Middle frontal gyrus (tissue), 1 donor: ENCODE data around the gene HOXD13.

ENCODE experiments used
- DNase-seq: peaks from one replicate; pipeline ENCODE4 v3.0.0-alpha.2; 2015; ENCODE audit warnings: low spot score; ENCODE audit errors: extremely low spot score

The HOXD13 gene

DNA sequence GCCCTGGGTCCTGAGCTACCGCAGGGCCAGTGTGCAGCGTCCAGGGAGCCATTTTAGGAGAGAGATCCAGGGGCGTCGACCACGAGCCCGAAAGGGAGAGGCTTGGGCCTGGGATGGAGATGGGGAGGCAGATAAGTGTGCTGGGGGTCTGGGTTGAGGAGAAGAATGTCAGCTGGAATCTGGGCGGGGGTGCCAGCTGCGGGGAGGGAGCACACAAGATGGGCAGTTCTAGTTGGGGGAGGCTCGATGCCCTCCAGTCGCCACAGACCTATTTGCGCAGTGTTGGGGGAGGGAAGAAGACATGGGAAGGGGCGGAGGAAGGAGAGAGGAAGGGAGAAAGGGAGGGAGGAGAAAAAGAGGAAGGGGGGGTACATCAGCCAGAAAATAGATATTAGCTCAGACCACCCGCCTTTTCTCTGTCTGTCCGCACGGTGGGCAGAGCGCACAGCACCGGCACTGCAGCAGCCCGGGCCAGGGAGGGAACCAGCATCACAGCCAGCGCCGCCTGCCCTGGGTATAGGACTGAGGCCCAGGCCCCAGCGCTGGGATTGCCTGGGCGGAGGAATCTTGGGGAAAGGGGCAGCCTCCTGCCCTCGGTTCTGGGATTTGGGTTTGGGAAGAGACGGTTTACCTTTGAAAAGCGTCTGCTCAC is 12.7 kb downstream of the HOXD13 start:
- no peak for DNase-seq

DNA sequence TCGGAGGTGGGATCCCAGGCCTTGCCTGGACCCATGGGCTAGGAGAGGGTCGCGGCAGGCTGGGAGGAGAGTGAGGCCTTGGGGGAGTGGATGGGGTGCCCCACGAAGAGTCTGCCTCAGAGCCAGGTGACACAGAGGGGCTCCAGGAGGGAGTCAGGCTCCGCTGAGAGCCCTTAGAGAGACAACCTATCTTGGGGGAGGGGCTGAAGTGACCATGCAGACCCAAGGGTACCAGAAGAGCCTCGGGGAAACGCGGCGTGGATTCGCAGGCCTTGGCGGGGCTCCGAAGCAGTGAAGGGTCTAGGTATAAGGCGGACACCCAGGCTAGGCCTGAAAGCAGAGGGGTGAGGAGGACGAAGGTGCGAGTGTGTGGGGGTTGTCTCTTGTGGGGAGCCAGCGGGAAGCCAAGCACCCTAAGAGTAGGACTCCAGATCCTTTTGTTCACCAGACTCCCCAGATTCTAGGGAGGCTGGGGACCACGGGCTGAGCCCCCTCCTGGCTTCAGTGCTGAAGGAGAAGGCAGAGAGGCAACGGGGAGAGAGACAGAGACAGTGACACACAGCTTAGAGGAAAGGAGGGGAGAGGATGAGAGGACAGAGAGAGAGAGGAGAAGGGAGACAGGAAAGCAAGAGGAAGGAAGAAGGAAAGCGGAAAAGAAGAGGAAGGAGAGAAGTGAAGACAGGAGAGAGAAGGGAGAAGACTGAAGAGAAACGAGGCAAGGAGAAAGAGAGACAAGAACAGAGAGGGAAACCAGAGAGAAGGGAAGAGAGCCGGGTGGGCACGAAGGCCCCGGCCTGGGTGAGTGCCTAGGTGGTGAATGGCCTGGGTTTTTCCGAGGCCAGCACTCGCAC is 13.4 kb downstream of the HOXD13 start:
- no peak for DNase-seq

GRCh38 chr2:176106581-176107539 is 14.3 kb downstream of the HOXD13 start, which contains the start of gene HOXD11:
Gene HOXD11, plus strand, starts transcription at chr2:176107280. Its CDS starts 76 bp downstream, at chr2:176107356.
- no peak for DNase-seq

- no peak for DNase-seq
These were observed 15.2 kb downstream of the HOXD13 start for GRCh38 chr2:176107731-176108181.

DNA sequence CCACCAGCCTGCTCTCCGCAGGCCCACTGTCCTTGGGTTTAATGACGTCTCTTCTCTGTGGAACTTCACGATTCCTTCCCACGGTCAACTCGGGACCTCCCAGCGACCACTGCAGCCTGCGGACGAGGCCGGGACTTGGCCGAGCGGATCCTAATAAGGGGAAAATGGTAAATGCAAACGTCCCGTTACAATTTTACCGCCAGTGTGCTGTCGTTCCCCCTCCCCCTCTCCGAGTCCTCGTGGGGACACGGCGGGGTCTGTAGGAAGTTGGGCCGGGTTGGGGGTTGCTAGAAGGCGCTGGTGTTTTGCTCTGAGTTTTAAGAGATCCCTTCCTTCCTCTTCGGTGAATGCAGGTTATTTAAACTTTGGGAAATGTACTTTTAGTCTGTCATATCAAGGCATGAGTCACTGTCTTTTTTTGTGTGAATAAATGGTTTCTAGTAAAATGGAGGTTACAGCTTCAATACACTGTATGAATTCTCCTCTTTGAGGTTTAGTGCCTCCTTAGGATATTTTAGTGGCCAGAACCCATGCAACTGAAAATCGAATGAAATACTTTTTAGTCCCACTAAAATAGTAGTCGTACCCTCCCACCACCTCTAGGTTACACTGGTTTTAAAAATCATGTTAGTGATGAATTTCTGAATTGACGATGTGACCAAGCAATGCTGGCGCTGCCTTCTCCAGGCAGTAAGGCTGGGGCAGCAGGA is 16.8 kb downstream of the HOXD13 start:
- no peak for DNase-seq

DNA sequence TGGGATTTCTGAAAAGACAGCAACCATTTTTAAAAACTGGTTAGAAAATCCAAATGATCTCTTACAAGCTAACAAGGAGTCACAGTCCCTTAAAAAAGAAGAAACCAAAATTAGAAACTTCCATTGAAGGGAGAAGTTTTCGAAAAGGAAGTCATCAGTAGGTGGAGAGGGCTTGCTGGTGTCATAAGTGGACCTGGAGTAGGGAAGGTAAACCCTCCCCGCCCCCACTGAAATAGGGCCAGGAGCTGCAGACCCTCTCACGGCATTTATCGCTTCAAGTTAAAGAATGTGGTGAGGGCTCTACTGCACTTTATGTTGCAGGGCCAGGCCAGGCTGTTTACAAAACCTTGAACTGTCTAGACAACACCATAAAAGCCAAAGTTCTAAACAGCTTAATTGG is 17.4 kb downstream of the HOXD13 start:
- DNase-seq: no peak

DNA sequence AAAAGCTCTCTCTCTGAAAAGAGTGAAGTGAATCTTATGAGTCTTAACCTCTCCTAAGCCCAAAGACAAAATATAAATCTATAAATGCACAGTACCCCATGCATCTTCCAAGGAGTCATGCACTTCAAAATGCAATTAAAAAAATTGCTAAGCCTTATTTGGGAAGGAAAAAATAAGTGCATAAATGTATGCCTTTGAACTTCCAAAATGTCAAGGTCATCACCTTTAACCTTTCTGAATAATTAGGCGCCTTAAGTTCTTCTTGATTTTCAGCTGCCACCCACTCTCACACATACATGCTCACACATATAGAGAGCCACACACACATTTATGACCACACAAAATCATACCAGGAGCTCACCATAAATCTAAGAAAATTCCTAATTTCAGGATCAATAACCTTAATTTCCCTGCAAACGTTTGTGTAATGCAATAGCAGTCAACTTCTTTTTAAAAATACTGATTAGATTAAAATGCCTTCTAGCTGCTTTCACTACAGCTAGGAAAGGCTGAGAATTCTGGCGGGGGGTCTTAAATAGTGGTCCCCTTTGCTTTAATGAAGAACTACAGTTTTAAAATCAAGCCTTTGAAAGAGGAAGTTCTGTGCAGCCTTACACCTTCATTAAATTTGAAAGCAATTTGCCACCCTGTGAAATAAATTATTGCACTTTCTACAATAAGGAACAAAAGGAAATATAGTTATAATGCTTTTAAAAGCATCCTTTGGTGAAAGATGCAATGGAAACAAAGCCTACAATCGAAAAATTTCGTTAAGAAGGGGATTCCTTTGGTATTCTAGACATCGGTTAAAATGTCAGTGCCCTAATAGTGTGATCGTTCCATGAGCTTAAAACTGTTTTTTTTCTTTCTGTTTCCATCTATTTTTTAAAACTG is 18.1 kb downstream of the HOXD13 start:
- DNase-seq: no peak

GRCh38 chr2:176111309-176111663 is 18.8 kb downstream of the HOXD13 start:
- no peak for DNase-seq

GRCh38 chr2:176111846-176112374 is 19.4 kb downstream of the HOXD13 start:
- no peak for DNase-seq

- no peak for DNase-seq
These were observed 20.1 kb downstream of the HOXD13 start for GRCh38 chr2:176112375-176113302.

- no peak for DNase-seq
These were observed 21.8 kb downstream of the HOXD13 start for GRCh38 chr2:176114120-176114929.

DNA sequence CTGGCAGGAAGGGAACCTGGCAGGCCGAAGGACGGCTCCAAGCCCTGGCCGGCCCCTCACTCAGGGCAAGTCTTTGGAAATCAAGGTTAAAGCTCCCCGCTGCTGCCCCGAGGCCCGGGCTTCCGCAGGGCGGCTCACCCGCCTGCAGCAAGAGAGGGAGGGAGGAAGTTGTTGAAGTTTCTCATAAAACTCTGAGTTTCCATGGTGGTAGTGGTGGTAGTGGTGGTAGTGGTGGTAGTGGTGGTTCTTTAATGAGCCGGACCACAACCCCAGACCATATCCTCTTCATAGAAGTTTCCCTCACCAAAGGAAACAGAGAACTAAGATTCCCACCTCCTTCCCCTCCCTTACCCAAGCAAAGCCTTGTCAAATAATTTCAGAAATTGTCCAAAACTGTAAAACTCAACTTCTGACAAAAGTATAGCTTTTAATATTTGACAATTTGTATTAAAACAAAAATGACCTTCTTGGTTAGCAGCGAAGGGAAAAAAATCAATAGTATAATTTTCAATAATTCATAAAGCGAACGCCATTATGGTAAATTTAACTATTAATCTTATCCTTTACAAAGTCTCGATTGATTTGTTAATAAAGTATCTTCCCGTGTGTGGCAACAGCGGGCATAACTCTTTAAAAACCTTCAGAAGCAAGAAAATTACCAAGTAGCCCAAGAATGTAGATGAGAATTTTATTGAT is 22.6 kb downstream of the HOXD13 start:
- DNase-seq: no peak

DNA sequence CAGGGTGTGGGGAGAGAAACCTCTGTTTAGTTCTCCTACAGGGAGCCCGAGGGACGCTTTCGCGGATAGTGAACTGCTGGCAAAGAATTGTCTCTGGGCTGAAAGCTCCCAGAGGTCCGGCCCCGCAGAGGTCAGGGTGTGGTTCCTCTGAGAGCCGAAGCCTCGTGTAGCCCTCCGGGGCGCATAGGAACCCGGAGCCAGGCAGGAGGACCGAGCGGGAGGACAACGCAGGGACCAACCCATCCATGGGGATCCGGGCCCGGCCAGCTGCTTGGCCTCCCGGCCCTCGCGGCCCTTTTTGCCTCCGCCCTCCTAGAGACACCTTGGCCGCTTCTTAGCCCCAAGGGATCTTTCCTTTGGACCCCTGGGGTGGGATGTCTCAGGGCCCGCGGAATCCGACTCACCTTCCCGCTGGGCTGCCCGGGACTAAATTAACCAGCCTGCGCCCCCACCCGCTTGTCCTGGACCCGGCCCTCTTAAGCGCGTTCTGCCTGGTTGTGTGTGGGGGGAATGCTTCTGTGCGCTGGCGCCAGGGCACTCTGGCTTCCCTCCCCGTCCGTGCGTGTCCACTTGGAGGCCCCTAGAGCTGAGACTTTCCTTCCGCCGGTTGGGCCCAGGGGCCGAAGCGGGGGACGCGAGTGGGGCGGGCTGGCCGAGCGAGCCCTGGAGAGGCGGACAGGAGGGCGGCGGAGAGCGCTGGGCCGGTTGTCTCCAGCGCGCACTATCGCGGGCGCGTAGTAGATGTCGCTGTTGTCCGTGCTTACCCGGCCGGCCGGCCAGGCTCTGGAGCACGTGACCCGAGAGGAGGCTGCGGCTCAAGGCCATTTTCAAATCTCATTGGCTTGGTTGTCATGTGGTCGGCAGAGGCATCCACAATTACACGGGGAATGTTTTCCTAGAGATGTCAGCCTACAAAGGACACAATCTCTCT is 23.6 kb downstream of the HOXD13 start, which contains the start of gene HOXD10:
Gene HOXD10, plus strand, starts transcription at position 896 of the 931 bp plus-strand sequence. CDS start 56 bp downstream, outside the sequence.
- DNase-seq: no peak

DNA sequence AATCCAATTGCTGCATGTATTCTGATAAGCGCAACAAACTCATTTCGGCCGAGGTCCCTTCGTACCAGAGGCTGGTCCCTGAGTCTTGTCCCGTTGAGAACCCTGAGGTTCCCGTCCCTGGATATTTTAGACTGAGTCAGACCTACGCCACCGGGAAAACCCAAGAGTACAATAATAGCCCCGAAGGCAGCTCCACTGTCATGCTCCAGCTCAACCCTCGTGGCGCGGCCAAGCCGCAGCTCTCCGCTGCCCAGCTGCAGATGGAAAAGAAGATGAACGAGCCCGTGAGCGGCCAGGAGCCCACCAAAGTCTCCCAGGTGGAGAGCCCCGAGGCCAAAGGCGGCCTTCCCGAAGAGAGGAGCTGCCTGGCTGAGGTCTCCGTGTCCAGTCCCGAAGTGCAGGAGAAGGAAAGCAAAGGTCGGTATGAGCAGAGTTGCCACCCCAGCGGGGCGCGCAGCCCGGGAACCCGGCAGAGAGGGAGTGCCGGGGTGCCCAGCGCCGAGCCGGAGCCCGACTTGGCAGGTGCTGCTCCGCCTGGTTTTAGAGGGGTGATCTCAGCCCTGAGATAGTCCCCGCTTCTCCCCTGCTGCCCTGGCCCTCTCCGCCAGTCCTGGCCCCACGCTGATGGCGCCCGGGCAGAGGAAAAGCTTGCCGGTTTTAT is 24.8 kb downstream of the HOXD13 start:
- no peak for DNase-seq

GRCh38 chr2:176117823-176118371 is 25.4 kb downstream of the HOXD13 start:
- no peak for DNase-seq
